Gastroesophageal sphincter (tissue), 4 donors: ENCODE data around the gene SLC46A1. TPM values are rescaled to one million over a fixed set of nuclear protein-coding genes. Genes with fewer than 3 reads are reported as not detected.

ENCODE experiments used
- ATAC-seq: fragments of 150-250 bp; one replicate; pipeline ENCODE4 v1.9.1; 2016; ENCODE audit warnings: mild to moderate bottlenecking, moderate library complexity
- H3K27ac ChIP-seq, 4 donors: fragments of 200-600 bp; sonication (generic) in 3 of 4; 1 replicate in 3 of 4; 2 replicates in 1 of 4; pipeline ENCODE4 v1.5.1; 2016 to 2019
- H3K27me3 ChIP-seq: fragments of 200-600 bp; sonication (generic); one replicate; pipeline ENCODE4 v1.5.1; 2019
- H3K36me3 ChIP-seq, 2 donors: fragments of 200-600 bp; sonication (generic); one replicate each; pipeline ENCODE4 v1.5.1; 2019; ENCODE audit warnings: control low read depth in 1 of 2
- H3K4me1 ChIP-seq, 3 donors: fragments of 200-600 bp; sonication (generic); 1 replicate in 2 of 3; 2 replicates in 1 of 3; pipeline ENCODE4 v1.5.1; 2016 to 2019; ENCODE audit warnings: control low read depth in 2 of 3
- H3K4me3 ChIP-seq, 2 donors: fragments of 200-600 bp; sonication (generic); one replicate each; pipeline ENCODE4 v1.5.1; 2019; ENCODE audit warnings: mild to moderate bottlenecking in 1 of 2, moderate library complexity in 1 of 2
- H3K9me3 ChIP-seq, 3 donors: fragments of 200-600 bp; sonication (generic); one replicate each; pipeline ENCODE4 v1.5.1; 2017 to 2019; ENCODE audit warnings: control low read depth in 2 of 3
- CTCF ChIP-seq, 4 experiments: fragments of 200-600 bp in 2 of 4; fragments of 450-650 bp in 2 of 4; sonication (generic) in 1 of 4; IDR thresholded peaks; one replicate each; pipeline ENCODE4 v1.5.1; 2017 to 2019; ENCODE audit warnings: antibody characterized with exemption in 4 of 4, mild to moderate bottlenecking in 2 of 4, moderate library complexity in 2 of 4
- EP300 ChIP-seq: sonication (generic); formaldehyde crosslinking; IDR thresholded peaks from one replicate; pipeline ENCODE4 v1.6.1; 2017; ENCODE audit warnings: antibody characterized with exemption, mild to moderate bottlenecking
- POLR2A ChIP-seq, 2 donors: fragments of 450-650 bp; IDR thresholded peaks; one replicate each; pipeline ENCODE4 v1.6.1; 2017; ENCODE audit warnings: antibody characterized with exemption in 2 of 2, mild to moderate bottlenecking in 2 of 2, moderate library complexity in 1 of 2
- POLR2AphosphoS5 ChIP-seq: sonication (generic); formaldehyde crosslinking; IDR thresholded peaks from one replicate; pipeline ENCODE4 v1.6.1; 2017; ENCODE audit warnings: antibody characterized with exemption
- WGBS, 2 donors: methylation state at CpG; one replicate each; pipeline ENCODE4 v1.1.5; 2018; ENCODE audit warnings: low coverage in 1 of 2; 5-methylcytosine and 5-hydroxymethylcytosine counted together
- total RNA-seq, 4 donors: library from RNA; depleted of rRNA; stranded (reverse); fragments of >200 nt; gene quantifications; one replicate each; pipeline ENCODE4 v1.1.0, GENCODE V29; 2016

Gene SLC46A1
- total RNA-seq, 4 donors from 2014 or later = 7.9 to 9.7 (median 8.4) TPM

GRCh38 chr17:28345419-28346198, 60.4 kb downstream of the SLC46A1 start:
- Histone ChIP-seq H3K27me3 (no peaks in the 10 kb centered on the region), H3K36me3 (peaks cover 0 to 99% of the 10 kb centered on the region in 2 donors), H3K9me3 (no peaks in the 10 kb centered on the region), H3K4me3 (no peak overlapping the region), H3K4me1 (peaks cover 0 to 16% (median 0%) of the 10 kb centered on the region in 3 donors), H3K27ac (no peak overlapping the region)
- no peak for ATAC-seq
- WGBS, 2 donors = 65% methylated on average over 4 to 7 of the region's 13 CpGs
- TF ChIP-seq POLR2AphosphoS5 (no peak), CTCF (IDR thresholded peaks at IDR 0.05) (no peak), EP300 (no peak), POLR2A (IDR thresholded peaks at IDR 0.05) (no peak)

Other genes starting within 250 kb of the SLC46A1 start
- gene TMEM97, start 87.0 kb downstream of the SLC46A1 start, total RNA-seq = 1 to 10 TPM; 4.5 to 9.2 (median 7.2) TPM
- 10 to 100 TPM; 34.1 to 56.5 (median 51.4) TPM for gene IFT20, start 70.7 kb downstream of the SLC46A1 start, total RNA-seq
- gene TNFAIP1, start 70.5 kb downstream of the SLC46A1 start, total RNA-seq = 10 to 100 TPM; 19.1 to 53.2 (median 30.4) TPM
- 100 to 1,000 TPM in 1 of 4 donors, 10 to 100 TPM in 3; 71.1 to 108 (median 77.8) TPM for gene POLDIP2, start 48.7 kb downstream of the SLC46A1 start, total RNA-seq
- not detected for gene SEBOX, start 41.0 kb downstream of the SLC46A1 start, total RNA-seq
- under 1 TPM in 3 of 4 donors, not detected in 1; 0.27 to 0.47 (median 0.27) TPM for gene VTN, start 35.9 kb downstream of the SLC46A1 start, total RNA-seq
- 10 to 100 TPM in 3 of 4 donors, 1 to 10 TPM in 1; 9.0 to 26.2 (median 20.6) TPM for gene SARM1, start 34.5 kb downstream of the SLC46A1 start, total RNA-seq
- gene SLC13A2, start 67.4 kb upstream of the SLC46A1 start, total RNA-seq = under 1 TPM in 1 of 4 donors, not detected in 3; 0.37 TPM
- under 1 TPM in 1 of 4 donors, not detected in 3; 0.15 TPM for gene FOXN1, start 100.1 kb upstream of the SLC46A1 start, total RNA-seq
- gene UNC119, start 146.4 kb upstream of the SLC46A1 start, total RNA-seq = 10 to 100 TPM; 17.5 to 28.7 (median 20.3) TPM
- 10 to 100 TPM; 40.8 to 90.4 (median 64.5) TPM for gene PIGS, start 165.3 kb upstream of the SLC46A1 start, total RNA-seq
- 10 to 100 TPM; 29.1 to 46.5 (median 37.7) TPM for gene ALDOC, start 170.7 kb upstream of the SLC46A1 start, total RNA-seq
- gene SPAG5, start 192.8 kb upstream of the SLC46A1 start, total RNA-seq = 1 to 10 TPM; 1.4 to 4.9 (median 2.6) TPM
- gene RSKR, start 208.0 kb upstream of the SLC46A1 start, total RNA-seq = 1 to 10 TPM in 3 of 4 donors, under 1 TPM in 1; 0.59 to 8.1 (median 3.1) TPM
- 100 to 1,000 TPM in 3 of 4 donors, 10 to 100 TPM in 1; 97.5 to 116 (median 106) TPM for gene BLTP2, start 238.9 kb upstream of the SLC46A1 start, total RNA-seq